ENCODE data around the gene TBC1D12. TPM values are rescaled to one million over a fixed set of nuclear protein-coding genes. Genes with fewer than 3 reads are reported as not detected.

TBC1D12 gene
- total and polyA plus RNA-seq, 3 donors from 2014 or later: 19.4 to 23.1 (median 22.3) TPM

GRCh38 chr10:94402843-94403379 lies 570 bp downstream of the TBC1D12 start:
- TF ChIP-seq CTCF (IDR thresholded peaks at IDR 0.05): no peak
- TF ChIP-seq POLR2A (IDR thresholded peaks at IDR 0.05): no peak
- Histone ChIP-seq H3K9me3 (no peaks in the 10 kb centered on the region), H3K4me1 (peaks cover 5% of the 10 kb centered on the region), H3K36me3 (ENCODE audit: low read depth, missing control alignments) (no peaks in the 10 kb centered on the region), H3K4me3 (peak overlapping the region; percentile 93 to 96), H3K27me3 (no peaks in the 10 kb centered on the region), H3K27ac (peak overlapping the region; percentile 94 to 99)
- peak; percentile 39 for DNase-seq
- intact Hi-C loops (cut with DNase I; ENCODE audit: low total_unique reads): no loop called here
- WGBS, 2 donors: 0% methylated on average over 51 of the region's 77 CpGs; no CpG with 5 or more reads in 1 of the 2 donors

- H3K4me3 ChIP-seq: peak overlapping the region; percentile 93 to 96
- peak; percentile 72 for DNase-seq
- 1% methylated on average over 7 to 48 of the region's 51 CpGs for WGBS, 2 donors
- peaks cover 5% of the 10 kb centered on the region for H3K4me1 ChIP-seq
- intact Hi-C loops (cut with DNase I; ENCODE audit: low total_unique reads): no loop called here
- H3K9me3 ChIP-seq: no peaks in the 10 kb centered on the region
- H3K27me3 ChIP-seq: no peaks in the 10 kb centered on the region
- no peaks in the 10 kb centered on the region for H3K36me3 ChIP-seq (ENCODE audit: low read depth, missing control alignments)
- TF ChIP-seq POLR2A (IDR thresholded peaks at IDR 0.05) (no peak), CTCF (IDR thresholded peaks at IDR 0.05) (no peak)
- H3K27ac ChIP-seq: peak overlapping the region; percentile 94 to 99
Measured at GRCh38 chr10:94403380-94404213, 1.3 kb downstream of the TBC1D12 start.

DNA sequence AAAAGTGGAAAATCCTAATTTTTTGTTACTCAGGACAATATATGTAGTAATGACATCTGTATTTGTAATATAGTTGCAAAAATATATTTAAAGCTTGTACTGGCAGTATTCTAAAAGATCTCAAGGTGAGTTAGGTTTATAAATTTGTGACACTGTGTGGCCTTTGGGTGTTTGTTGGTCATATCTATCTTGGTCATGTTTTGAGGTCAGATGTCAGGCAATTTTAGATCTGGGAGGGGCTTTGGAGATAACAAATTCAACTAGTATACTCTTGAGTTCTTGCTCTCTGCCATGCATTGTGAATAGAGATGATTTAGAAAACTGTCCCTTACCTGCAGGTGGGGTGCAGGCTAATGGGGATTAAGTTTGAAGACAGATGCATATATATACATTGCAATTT lies 3.1 kb downstream of the TBC1D12 start:
- H3K36me3 ChIP-seq (ENCODE audit: low read depth, missing control alignments): no peaks in the 10 kb centered on the region
- H3K27me3 ChIP-seq: no peaks in the 10 kb centered on the region
- intact Hi-C loops (cut with DNase I; ENCODE audit: low total_unique reads): no loop called here
- DNase-seq: no peak
- TF ChIP-seq POLR2A (IDR thresholded peaks at IDR 0.05): no peak
- TF ChIP-seq CTCF (IDR thresholded peaks at IDR 0.05): no peak
- no peak overlapping the region for H3K27ac ChIP-seq
- no peak overlapping the region for H3K4me3 ChIP-seq
- H3K4me1 ChIP-seq: peaks cover 5% of the 10 kb centered on the region
- no peaks in the 10 kb centered on the region for H3K9me3 ChIP-seq

GRCh38 chr10:94407668-94408067 lies 5.3 kb downstream of the TBC1D12 start:
- no peak overlapping the region for H3K4me3 ChIP-seq
- no peak for DNase-seq
- intact Hi-C loops (cut with DNase I; ENCODE audit: low total_unique reads): no loop called here
- no peak for TF ChIP-seq CTCF (IDR thresholded peaks at IDR 0.05)
- TF ChIP-seq POLR2A (IDR thresholded peaks at IDR 0.05): no peak
- no peaks in the 10 kb centered on the region for H3K9me3 ChIP-seq
- no peaks in the 10 kb centered on the region for H3K27me3 ChIP-seq
- 76 to 81% methylated on average over 3 of the region's 3 CpGs for WGBS, 2 donors
- H3K36me3 ChIP-seq (ENCODE audit: low read depth, missing control alignments): no peaks in the 10 kb centered on the region
- peaks cover 5% of the 10 kb centered on the region for H3K4me1 ChIP-seq
- H3K27ac ChIP-seq: no peak overlapping the region

All from testis (tissue), 3 donors.